ENCODE data around the gene NUBP2. TPM values are rescaled to one million over a fixed set of nuclear protein-coding genes. Genes with fewer than 3 reads are reported as not detected.

NUBP2 gene
- total RNA-seq, 1 donor from 2014 or later: 66.1 TPM

DNA sequence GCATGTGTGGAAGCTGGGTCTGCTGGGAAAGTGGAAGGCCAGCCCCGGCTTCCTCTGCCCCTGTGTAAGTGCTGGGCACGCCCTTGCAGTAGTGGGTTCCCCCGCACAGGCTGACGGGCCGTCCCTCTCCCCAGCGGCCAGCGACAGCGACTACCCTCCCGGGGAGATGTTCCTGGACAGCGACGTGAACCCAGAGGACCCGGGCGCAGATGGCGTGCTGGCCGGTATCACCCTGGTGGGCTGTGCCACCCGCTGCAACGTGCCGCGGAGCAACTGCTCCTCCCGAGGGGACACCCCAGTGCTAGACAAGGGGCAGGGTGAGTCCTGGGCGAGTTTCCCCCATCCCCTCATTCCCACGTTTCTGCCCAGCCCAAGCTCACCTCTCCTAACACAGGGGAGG is 16.9 kb upstream of the NUBP2 start:
- Mint-ChIP-seq H3K9me3 (ENCODE audit: unreplicated experiment) (peaks cover 9% of the 10 kb centered on the region), H3K4me1 (ENCODE audit: low read depth, unreplicated experiment) (peaks cover 9% of the 10 kb centered on the region), H3K27me3 (ENCODE audit: unreplicated experiment) (peaks cover 10% of the 10 kb centered on the region), H3K27ac (ENCODE audit: unreplicated experiment) (no peak overlapping the region), H3K4me3 (ENCODE audit: unreplicated experiment) (no peak overlapping the region), H3K36me3 (ENCODE audit: unreplicated experiment) (no peaks in the 10 kb centered on the region)
- no peak for DNase-seq
- TF ChIP-seq, protein P1, sequence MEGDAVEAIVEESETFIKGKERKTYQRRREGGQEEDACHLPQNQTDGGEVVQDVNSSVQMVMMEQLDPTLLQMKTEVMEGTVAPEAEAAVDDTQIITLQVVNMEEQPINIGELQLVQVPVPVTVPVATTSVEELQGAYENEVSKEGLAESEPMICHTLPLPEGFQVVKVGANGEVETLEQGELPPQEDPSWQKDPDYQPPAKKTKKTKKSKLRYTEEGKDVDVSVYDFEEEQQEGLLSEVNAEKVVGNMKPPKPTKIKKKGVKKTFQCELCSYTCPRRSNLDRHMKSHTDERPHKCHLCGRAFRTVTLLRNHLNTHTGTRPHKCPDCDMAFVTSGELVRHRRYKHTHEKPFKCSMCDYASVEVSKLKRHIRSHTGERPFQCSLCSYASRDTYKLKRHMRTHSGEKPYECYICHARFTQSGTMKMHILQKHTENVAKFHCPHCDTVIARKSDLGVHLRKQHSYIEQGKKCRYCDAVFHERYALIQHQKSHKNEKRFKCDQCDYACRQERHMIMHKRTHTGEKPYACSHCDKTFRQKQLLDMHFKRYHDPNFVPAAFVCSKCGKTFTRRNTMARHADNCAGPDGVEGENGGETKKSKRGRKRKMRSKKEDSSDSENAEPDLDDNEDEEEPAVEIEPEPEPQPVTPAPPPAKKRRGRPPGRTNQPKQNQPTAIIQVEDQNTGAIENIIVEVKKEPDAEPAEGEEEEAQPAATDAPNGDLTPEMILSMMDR (IDR thresholded peaks at IDR 0.05; ENCODE audit: partially characterized antibody, unreplicated experiment): no peak

DNA sequence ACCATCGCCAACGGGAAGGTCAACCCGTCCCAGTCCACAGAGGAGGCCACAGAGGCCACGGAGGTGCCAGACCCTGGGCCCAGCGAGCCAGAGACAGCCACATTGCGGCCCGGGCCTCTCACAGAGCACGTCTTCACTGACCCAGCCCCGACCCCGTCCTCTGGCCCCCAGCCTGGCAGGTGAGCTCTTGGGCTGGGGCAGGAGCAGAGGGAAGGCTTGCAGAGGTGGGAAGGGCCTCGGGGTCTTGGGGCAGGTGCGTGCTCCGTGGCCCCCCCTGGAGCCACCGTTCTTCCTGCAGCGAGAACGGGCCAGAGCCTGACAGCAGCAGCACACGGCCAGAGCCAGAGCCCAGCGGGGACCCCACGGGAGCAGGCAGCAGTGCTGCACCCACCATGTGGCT is 16.5 kb upstream of the NUBP2 start:
- Mint-ChIP-seq H3K36me3 (ENCODE audit: unreplicated experiment) (no peaks in the 10 kb centered on the region), H3K27ac (ENCODE audit: unreplicated experiment) (no peak overlapping the region), H3K27me3 (ENCODE audit: unreplicated experiment) (peaks cover 10% of the 10 kb centered on the region), H3K9me3 (ENCODE audit: unreplicated experiment) (peaks cover 9% of the 10 kb centered on the region), H3K4me3 (ENCODE audit: unreplicated experiment) (no peak overlapping the region), H3K4me1 (ENCODE audit: low read depth, unreplicated experiment) (peaks cover 7% of the 10 kb centered on the region)
- TF ChIP-seq, protein P1 (IDR thresholded peaks at IDR 0.05; ENCODE audit: partially characterized antibody, unreplicated experiment): no peak
- DNase-seq: no peak

DNA sequence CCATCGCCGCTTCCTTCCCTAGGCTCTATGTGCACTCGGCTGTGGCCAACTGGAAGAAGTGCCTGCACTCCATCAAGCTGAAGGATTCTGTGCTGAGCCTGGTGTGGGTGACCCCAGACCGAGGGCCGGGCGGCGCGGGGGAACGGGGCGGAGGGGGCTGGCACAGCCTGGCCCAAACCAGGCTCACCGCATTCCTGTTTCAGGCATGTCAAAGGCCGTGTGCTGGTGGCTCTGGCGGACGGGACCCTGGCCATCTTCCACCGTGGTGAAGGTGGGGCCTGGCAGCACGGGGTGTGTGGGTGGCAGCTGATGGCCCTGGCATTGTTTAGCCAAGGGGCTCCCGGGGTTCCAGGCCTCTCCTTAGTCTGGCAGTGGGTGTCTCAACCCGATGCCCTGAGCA is 16.1 kb upstream of the NUBP2 start:
- TF ChIP-seq, protein P1 (IDR thresholded peaks at IDR 0.05; ENCODE audit: partially characterized antibody, unreplicated experiment): no peak
- no peak overlapping the region for H3K4me3 Mint-ChIP-seq (ENCODE audit: unreplicated experiment)
- peaks cover 10% of the 10 kb centered on the region for H3K27me3 Mint-ChIP-seq (ENCODE audit: unreplicated experiment)
- H3K36me3 Mint-ChIP-seq (ENCODE audit: unreplicated experiment): no peaks in the 10 kb centered on the region
- peaks cover 9% of the 10 kb centered on the region for H3K9me3 Mint-ChIP-seq (ENCODE audit: unreplicated experiment)
- peaks cover 6% of the 10 kb centered on the region for H3K4me1 Mint-ChIP-seq (ENCODE audit: low read depth, unreplicated experiment)
- no peak for DNase-seq
- H3K27ac Mint-ChIP-seq (ENCODE audit: unreplicated experiment): no peak overlapping the region

DNA sequence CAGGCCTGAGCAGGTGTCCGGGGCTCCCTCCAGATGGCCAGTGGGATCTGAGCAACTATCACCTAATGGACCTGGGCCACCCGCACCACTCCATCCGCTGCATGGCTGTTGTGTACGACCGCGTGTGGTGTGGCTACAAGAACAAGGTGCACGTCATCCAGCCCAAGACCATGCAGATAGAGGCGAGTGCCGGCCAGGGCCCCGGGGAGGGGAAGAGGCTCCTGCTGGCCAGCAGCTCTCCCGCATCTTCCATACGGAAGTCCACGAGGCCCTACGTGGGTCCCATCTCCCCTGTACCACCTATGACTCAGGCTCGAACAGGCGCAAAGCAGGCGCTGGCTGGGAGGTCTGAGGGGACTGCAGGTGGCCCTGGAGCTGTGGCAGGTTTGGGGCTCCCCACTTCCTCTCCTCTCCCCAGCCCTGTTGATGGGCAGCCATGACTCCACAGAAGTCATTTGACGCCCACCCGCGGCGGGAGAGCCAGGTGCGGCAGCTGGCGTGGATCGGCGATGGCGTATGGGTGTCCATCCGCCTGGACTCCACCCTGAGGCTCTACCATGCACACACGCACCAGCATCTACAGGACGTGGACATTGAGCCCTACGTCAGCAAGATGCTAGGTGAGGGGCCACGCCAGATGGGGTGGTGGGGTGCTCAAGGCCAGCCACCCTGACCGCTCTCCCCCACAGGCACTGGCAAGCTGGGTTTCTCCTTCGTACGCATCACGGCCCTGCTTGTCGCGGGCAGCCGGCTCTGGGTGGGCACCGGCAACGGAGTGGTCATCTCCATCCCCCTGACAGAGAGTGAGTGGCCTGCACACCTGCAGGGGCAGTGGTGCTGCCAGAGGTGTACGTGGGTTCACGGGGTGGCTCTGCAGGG is 15.4 kb upstream of the NUBP2 start:
- Mint-ChIP-seq H3K36me3 (ENCODE audit: unreplicated experiment) (no peaks in the 10 kb centered on the region), H3K4me1 (ENCODE audit: low read depth, unreplicated experiment) (peaks cover 4% of the 10 kb centered on the region), H3K27me3 (ENCODE audit: unreplicated experiment) (peaks cover 13% of the 10 kb centered on the region), H3K27ac (ENCODE audit: unreplicated experiment) (no peak overlapping the region), H3K4me3 (ENCODE audit: unreplicated experiment) (no peak overlapping the region), H3K9me3 (ENCODE audit: unreplicated experiment) (peaks cover 16% of the 10 kb centered on the region)
- TF ChIP-seq, protein P1 (IDR thresholded peaks at IDR 0.05; ENCODE audit: partially characterized antibody, unreplicated experiment): no peak
- DNase-seq: no peak

DNA sequence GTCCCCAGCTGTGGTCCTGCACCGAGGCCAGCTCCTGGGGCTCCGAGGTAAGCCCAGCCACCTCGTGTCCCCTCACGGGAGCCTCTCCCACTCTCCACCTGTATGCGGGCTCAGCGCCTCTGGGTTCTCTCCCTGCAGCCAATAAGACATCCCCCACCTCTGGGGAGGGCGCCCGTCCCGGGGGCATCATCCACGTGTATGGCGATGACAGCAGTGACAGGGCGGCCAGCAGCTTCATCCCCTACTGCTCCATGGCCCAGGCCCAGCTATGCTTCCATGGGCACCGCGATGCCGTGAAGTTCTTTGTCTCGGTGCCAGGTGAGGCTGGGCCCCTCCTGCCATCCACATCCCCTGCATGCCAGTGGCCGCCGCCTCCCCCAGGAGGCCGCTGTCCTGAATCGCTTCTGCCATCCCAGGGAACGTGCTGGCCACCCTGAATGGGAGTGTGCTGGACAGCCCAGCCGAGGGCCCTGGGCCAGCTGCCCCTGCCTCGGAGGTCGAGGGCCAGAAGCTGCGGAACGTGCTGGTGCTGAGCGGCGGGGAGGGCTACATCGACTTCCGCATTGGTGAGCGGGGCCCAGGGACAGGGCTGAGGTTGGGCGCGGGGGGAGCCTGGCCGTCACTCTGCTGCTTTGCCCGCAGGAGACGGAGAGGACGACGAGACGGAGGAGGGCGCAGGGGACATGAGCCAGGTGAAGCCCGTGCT is 14.5 kb upstream of the NUBP2 start:
- TF ChIP-seq, protein P1 (IDR thresholded peaks at IDR 0.05; ENCODE audit: partially characterized antibody, unreplicated experiment): no peak
- H3K4me1 Mint-ChIP-seq (ENCODE audit: low read depth, unreplicated experiment): peaks cover 4% of the 10 kb centered on the region
- no peak for DNase-seq
- no peaks in the 10 kb centered on the region for H3K36me3 Mint-ChIP-seq (ENCODE audit: unreplicated experiment)
- H3K4me3 Mint-ChIP-seq (ENCODE audit: unreplicated experiment): no peak overlapping the region
- peaks cover 15% of the 10 kb centered on the region for H3K27me3 Mint-ChIP-seq (ENCODE audit: unreplicated experiment)
- H3K9me3 Mint-ChIP-seq (ENCODE audit: unreplicated experiment): peaks cover 18% of the 10 kb centered on the region
- H3K27ac Mint-ChIP-seq (ENCODE audit: unreplicated experiment): no peak overlapping the region

Data from glutamatergic neuron (in vitro differentiated cells).